KMS-11 (cell line): ENCODE data around the gene GTF2I.

Experiments
- H2AFZ ChIP-seq: fragments of 200-600 bp; sonication (generic); 2 replicates; pipeline ENCODE4 v1.6.1; 2016; ENCODE audit warnings: antibody characterized with exemption, mixed run types, low read depth
- H3K27ac ChIP-seq: fragments of 200-600 bp; sonication (generic); 2 replicates; pipeline ENCODE4 v1.6.1; 2016; ENCODE audit warnings: mild to moderate bottlenecking, mixed run types
- H3K27me3 ChIP-seq: fragments of 200-600 bp; sonication (generic); 2 replicates; pipeline ENCODE4 v1.6.1; 2017; ENCODE audit warnings: mild to moderate bottlenecking, low read depth, mixed run types, moderate library complexity; ENCODE audit not compliant: insufficient read depth
- H3K36me3 ChIP-seq: fragments of 200-600 bp; sonication (generic); 2 replicates; pipeline ENCODE4 v1.6.1; 2017; ENCODE audit warnings: mild to moderate bottlenecking, mixed run types; ENCODE audit not compliant: insufficient read depth
- H3K4me1 ChIP-seq: fragments of 200-600 bp; sonication (generic); 2 replicates; pipeline ENCODE4 v1.6.1; 2016; ENCODE audit warnings: mild to moderate bottlenecking, low read depth, mixed run types; ENCODE audit not compliant: poor library complexity, severe bottlenecking
- H3K4me2 ChIP-seq: fragments of 200-600 bp; sonication (generic); 2 replicates; pipeline ENCODE4 v1.7.0; 2016; ENCODE audit warnings: mild to moderate bottlenecking, mixed run types
- H3K4me3 ChIP-seq: fragments of 200-600 bp; sonication (generic); IDR thresholded peaks from 2 replicates; pipeline ENCODE4 v1.6.1; 2017; ENCODE audit warnings: low read depth, low read length, mixed read lengths; ENCODE audit not compliant: insufficient read depth
- H3K79me2 ChIP-seq: fragments of 200-600 bp; sonication (generic); 2 replicates; pipeline ENCODE4 v1.6.1; 2016; ENCODE audit warnings: low read depth, mixed run types; ENCODE audit not compliant: insufficient read depth
- H3K9ac ChIP-seq: fragments of 200-600 bp; sonication (generic); 2 replicates; pipeline ENCODE4 v1.6.1; 2016; ENCODE audit warnings: mild to moderate bottlenecking, mixed run types
- H4K20me1 ChIP-seq: fragments of 200-600 bp; sonication (generic); 2 replicates; pipeline ENCODE4 v1.6.1; 2016; ENCODE audit warnings: mild to moderate bottlenecking, mixed run types; ENCODE audit not compliant: insufficient read depth
- CTCF ChIP-seq: fragments of 200-600 bp; sonication (generic); conservative IDR thresholded peaks from 2 replicates; pipeline ENCODE4 v1.6.1; 2017; ENCODE audit warnings: low read depth, mild to moderate bottlenecking, antibody characterized with exemption, low read length, moderate library complexity, mixed read lengths

Gene GTF2I

DNA sequence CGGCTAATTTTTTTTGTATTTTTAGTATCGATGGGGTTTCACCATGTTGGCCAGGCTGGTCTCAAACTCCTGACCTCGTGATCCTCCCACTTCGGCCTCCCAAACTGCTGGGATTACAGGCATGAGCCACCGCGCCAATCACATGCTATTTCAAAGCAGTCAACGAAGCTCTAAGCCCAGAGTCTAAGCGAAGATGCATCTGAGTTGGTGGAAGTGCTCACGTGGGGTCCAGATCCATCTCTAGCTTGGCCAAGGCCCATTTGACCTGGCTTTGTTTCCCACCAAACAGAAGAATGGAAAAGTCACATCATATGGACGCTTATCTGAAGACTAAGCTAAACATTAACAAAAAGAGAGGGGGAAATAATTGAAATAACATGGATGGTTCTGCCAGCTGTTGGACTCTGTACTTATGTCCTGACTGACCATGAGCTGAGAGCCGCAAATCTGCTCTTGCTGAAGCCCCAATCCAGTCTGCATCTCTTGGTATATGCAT lies 3.8 kb upstream of the GTF2I start:
- H3K79me2 ChIP-seq: peaks cover 26% of the 10 kb centered on the region
- H3K9ac ChIP-seq: no peak overlapping the region
- H3K4me3 ChIP-seq: no peak overlapping the region
- H4K20me1 ChIP-seq: no peaks in the 10 kb centered on the region
- H3K4me1 ChIP-seq: peaks cover 66% of the 10 kb centered on the region
- no peak overlapping the region for H3K27ac ChIP-seq
- no peak overlapping the region for H3K4me2 ChIP-seq
- no peak for TF ChIP-seq CTCF
- no peaks in the 10 kb centered on the region for H3K27me3 ChIP-seq
- H2AFZ ChIP-seq: no peak overlapping the region
- no peaks in the 10 kb centered on the region for H3K36me3 ChIP-seq

DNA sequence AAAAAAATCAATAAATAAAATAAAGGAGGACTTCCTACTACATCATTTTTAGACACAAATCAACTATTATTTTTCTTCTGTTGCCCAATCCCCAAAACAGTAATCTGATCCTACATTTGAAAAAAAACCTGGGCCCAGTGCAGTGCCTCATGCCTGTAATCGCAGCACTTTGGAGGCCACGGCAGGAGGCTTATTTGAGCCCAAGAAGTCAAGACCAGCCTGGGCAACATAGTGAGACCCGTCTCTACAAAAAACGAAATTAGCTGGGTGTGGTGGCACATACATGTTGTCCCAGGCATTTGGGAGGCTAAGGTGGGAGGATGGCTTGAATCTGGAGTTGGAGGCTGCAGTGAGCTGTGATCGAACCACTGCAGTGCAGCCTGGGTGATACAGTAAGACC lies 2.7 kb upstream of the GTF2I start:
- Histone ChIP-seq H3K9ac (no peak overlapping the region), H3K4me2 (no peak overlapping the region), H3K4me3 (no peak overlapping the region), H3K4me1 (peaks cover 56% of the 10 kb centered on the region), H2AFZ (no peak overlapping the region), H3K27me3 (no peaks in the 10 kb centered on the region), H3K36me3 (no peaks in the 10 kb centered on the region), H4K20me1 (no peaks in the 10 kb centered on the region), H3K79me2 (peaks cover 37% of the 10 kb centered on the region), H3K27ac (no peak overlapping the region)
- TF ChIP-seq CTCF: no peak

DNA sequence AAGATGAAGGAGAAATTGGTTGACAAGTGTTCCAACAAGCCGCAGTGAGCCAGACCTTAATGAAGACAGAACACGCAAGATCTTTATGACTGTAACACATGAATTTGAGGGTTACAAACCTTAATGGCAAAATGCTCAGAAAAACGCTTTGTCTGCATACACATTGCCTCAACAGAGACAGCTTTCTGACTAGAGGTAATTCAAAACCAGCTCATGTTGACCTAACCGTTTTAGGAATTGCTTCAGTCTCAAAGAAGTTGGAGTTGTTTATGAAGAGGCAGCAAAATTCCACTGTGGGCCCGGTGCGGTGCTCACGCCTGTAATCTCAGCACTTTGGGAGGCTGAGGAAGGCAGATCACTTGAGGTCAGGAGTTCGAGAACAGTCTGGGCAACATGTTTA lies 2.2 kb upstream of the GTF2I start:
- H3K27me3 ChIP-seq: no peaks in the 10 kb centered on the region
- no peak overlapping the region for H2AFZ ChIP-seq
- no peak overlapping the region for H3K4me3 ChIP-seq
- H3K27ac ChIP-seq: no peak overlapping the region; the same call in 1 of the 2 replicates
- H4K20me1 ChIP-seq: no peaks in the 10 kb centered on the region
- no peaks in the 10 kb centered on the region for H3K36me3 ChIP-seq
- H3K79me2 ChIP-seq: peaks cover 42% of the 10 kb centered on the region
- peaks cover 56% of the 10 kb centered on the region for H3K4me1 ChIP-seq
- no peak for TF ChIP-seq CTCF
- H3K4me2 ChIP-seq: peak overlapping the region; percentile 5; the same call in 1 of the 2 replicates
- H3K9ac ChIP-seq: no peak overlapping the region; the same call in 1 of the 2 replicates

- Histone ChIP-seq H3K27me3 (no peaks in the 10 kb centered on the region), H4K20me1 (no peaks in the 10 kb centered on the region), H3K79me2 (peaks cover 47% of the 10 kb centered on the region), H3K4me2 (peak overlapping the region; percentile 99), H3K36me3 (no peaks in the 10 kb centered on the region), H3K4me3 (no peak overlapping the region), H3K9ac (peak overlapping the region; percentile 100; the same call in 1 of the 2 replicates), H3K27ac (peak overlapping the region; percentile 99), H2AFZ (peak overlapping the region; percentile 34), H3K4me1 (peaks cover 54% of the 10 kb centered on the region)
- no peak for TF ChIP-seq CTCF
These were observed 1.6 kb upstream of the GTF2I start for GRCh38 chr7:74655768-74656440.
